ENCODE measurements around the gene BTG2.

The BTG2 gene

DNA sequence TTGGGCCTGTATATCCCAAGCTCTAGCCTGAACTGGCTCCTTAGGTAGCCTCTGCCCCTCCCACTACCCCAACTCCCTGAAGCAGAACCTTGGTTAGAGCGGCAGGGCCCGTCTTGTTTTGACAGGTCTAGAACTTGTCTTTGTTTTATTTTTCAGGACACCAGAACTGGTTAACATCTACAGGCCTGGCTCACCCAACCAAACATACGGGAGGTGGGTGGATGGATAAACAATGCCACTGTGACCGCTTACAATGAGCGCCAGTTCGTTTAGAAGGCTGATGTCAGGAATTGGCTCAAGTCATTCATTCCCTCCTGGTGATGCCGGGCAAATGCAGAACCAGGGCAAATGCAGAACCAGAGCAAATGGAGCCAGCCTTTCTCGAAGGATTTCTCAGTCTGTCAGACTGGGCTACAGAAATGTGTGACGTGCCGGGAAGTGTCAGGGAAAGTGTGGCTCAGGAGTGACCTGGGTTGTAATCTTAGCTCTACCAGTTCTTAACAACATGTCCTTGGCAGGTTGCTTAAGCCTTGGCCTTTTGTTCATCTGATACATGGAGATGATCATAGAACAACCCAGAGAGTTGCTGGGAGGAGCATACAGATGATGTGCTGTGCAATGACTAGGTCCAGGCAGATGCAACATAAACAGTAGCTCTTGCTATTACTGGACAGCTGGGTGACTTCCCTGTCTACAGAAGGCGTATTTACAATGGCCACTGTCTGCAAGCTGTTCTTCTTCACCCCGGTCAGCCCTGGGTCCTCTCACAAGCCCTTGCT is 30.5 kb upstream of the BTG2 start:
- in situ Hi-C loops (cut with HindIII; ENCODE audit: low sequenced_read_pairs), result loop anchor here (25.0 kb wide), 2 partner anchors 163 to 212 kb away; no protein-coding TSS in a partner anchor

DNA sequence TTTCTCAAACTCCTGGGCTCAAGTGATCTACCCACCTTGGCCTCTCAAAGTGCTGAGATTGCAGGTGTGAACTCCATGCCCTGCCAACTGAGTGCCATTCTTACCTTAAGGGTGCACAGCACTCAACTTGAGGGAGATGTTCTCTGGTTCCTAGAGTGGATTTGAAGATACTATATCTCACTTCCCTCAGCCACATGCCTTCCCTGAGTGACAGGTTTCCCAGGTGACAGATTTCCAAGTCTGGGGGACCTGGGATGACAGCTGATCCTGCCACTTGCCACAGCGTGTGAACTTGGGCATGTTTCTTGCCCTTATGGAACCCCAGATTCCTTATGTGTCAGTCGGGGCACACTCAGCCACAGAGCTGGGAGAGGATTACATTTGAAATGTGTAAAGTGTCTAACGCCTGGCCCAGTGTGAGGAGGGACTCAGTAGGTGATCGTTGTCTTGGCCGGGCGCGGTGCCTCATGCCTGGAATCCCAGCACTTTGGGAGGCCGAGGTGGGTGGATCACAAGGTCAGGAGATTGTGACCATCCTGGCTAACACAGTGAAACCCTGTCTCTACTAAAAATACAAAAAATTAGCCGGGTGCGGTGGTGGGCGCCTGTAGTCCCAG is 29.6 kb upstream of the BTG2 start:
- in situ Hi-C loops (cut with HindIII; ENCODE audit: low sequenced_read_pairs), result no loop called here

DNA sequence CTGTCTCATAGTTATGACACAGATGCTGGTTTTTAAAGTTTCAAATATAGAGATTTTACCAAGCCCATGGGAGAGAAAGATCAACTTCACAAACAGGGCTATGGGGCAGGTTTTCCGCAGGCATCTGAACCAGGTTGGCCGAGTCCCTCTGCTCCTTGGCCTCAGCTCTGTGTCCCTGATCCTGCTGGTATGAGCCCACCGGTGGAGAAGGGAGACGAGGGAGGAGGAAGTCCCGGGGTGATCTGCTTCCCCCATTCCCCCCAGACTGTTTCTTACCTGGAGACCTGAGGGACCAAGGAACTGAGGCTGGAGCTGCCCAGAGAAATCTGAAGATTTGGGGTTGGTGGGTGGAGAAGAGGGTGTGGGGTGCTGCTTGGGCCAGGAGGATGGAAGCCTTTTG is 28.9 kb upstream of the BTG2 start:
- in situ Hi-C loops (cut with HindIII; ENCODE audit: low sequenced_read_pairs), result no loop called here

DNA sequence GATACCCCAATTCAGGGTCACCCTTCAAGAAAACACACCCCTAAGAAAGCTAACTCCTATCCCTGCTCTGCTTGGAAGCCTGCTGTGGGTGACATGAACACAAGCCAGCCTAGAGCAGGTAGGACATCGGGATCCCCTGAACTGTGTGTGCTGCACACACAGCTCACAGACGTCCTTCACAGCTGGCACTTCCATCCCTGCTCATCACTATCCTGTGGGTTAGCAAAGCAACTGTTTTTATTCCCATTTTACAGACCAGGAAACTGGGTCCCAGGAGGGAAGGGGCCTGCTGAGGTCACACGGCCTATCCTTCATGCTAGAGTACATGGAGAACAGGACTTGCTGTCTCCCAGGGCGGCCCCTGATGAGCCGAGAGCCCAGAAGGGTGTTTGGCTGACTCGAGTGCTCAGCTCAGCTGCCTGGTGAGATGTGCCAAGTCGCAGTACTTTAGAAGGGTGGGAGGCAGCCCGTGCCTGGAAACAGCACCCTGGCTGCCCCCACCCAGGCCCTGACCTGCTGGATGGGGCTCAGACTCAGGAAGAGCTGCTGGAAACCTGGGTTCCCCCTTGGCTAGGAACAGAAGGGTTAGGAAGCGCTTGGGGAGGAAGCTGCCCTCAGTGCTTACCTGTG is 28.3 kb upstream of the BTG2 start:
- in situ Hi-C loops (cut with HindIII; ENCODE audit: low sequenced_read_pairs), result no loop called here

DNA sequence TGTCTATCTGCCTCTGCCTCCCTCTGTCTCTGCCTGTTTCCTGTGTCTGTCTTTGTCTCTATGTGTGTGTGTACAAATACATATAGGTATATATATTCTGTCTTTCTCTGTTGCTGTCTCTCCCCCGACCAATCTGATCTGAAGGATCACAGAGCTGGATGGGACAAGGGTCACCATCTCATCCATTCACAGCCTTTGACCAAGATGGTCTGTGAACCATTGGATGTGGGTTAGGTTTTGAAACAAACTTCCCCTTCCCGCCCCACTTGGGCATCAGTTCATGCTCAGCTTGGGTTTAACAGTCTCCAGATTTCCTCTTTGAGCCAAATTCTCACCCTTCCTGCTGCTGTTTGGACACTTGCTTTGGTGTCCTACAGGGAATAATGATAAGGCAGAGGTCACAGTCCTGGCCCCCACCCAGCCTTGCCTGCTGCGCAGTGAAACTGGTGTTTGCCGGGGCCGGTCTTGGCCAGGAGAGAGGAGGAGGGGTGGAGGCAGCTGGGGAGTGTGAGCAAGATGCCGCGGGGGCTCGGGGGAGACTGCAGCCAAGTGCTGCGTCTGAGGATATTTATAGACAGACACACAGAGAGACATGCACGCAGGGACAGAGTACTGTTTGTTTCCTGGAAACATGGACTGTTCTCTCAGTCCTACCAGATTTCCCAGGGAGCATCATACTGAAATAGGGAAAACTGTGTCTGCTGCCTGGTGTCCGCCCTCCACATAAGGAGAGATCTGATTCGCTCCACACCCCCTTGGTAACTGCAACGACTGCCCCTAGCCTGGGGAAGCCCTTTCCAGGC is 27.0 kb upstream of the BTG2 start:
- in situ Hi-C loops (cut with HindIII; ENCODE audit: low sequenced_read_pairs), result no loop called here

DNA sequence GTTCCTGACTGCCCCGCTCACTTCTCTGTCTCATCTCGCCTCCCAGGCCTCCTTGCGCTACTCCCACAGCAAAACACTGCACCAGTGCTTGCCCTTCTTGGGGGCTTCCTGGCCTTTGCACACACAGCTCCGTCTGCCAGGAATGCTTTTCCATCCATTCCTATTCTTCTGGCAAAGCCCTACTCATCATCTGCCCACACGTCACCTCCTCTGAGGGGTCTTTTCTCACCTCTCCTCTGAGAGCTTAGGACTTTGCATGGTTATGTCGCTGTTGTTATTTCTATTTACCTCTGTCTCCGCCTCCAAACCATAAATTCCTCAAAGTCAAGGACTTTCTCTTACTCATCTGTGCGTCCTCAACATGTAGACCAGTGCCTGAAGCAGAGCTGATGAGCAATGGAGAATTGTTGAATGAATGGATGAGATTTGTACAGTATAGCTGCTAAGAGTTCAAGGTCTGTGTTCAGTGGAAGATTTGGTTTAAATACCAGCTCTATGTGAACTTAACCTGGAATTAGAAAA is 26.4 kb upstream of the BTG2 start:
- in situ Hi-C loops (cut with HindIII; ENCODE audit: low sequenced_read_pairs), result no loop called here

DNA sequence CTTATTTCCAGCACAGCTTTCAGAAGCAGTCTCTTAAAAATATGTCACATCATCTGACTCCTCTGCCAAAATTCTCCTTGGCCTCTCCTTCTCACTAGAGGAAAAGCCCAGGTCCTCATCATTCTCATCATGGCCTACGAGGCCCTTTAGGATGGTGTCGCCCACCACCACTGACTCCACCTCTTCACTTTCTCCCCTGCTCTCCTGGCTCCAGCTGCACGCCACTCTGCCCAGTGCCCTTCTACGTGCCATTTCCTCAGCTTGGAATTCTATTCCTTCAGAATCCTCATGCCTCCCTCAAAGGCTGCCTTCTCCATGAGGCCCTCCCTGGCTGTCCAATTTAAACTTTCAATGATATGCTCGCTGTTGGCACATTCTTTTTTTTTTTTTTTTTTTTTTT is 25.3 kb upstream of the BTG2 start:
- in situ Hi-C loops (cut with HindIII; ENCODE audit: low sequenced_read_pairs), result no loop called here

DNA sequence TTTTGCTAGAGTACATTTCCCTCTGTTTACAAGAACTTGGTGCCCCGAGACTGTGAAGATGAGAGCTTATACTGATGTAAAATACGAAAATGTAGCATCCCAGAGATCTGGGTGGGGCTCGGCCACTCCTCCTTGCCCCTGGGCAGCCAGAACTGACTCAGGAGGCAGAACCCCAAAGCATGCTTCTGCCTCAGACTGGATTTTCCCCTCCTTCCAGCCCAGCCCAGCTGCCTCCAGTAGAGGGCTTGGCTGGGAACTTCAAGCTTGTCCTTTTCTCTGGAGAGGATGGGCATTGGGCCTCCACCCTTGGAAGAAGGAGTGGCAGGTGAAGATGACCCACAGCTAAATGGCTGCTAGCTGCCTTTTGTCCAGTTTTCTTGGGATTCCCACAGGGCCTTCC is 24.3 kb upstream of the BTG2 start:
- in situ Hi-C loops (cut with HindIII; ENCODE audit: low sequenced_read_pairs), result no loop called here

DNA sequence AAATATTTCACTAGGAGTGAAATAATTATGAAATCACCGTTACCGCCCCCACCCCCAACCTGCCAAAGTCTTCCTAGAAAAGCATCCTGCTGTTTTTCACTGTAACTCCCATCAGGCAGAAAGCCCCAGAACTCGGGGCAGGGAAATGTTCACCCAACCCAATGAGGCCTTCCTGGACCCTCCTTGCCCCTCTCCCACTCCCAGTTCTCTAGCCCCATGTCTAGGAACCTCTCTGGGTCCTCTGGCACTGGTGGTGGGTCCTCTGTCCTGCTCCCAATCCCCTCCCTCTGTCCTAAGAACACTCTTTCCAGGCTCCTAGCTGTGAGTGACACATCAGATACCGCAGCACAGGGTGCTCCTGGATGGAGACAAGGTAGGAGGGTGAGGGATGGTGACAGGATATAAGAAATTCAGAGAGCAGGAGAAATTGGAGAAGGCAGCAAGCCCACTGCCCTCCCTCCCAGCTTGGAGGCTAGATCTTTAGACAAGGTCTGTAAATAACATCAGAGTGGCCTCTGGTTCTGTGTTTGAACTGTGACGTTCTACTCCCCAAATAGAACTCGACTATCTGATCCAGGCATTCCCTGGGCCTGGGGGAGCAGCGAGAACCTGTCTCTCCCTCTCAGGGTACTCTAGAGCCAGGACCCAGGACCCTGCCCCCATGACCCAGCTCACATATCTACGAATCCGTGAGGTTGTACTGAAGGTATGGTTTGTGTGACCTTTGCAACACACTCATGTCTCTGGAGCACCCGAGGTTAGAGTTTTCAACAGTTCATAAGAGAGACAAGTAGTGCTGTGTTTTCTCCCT is 23.3 kb upstream of the BTG2 start:
- in situ Hi-C loops (cut with HindIII; ENCODE audit: low sequenced_read_pairs), result no loop called here

DNA sequence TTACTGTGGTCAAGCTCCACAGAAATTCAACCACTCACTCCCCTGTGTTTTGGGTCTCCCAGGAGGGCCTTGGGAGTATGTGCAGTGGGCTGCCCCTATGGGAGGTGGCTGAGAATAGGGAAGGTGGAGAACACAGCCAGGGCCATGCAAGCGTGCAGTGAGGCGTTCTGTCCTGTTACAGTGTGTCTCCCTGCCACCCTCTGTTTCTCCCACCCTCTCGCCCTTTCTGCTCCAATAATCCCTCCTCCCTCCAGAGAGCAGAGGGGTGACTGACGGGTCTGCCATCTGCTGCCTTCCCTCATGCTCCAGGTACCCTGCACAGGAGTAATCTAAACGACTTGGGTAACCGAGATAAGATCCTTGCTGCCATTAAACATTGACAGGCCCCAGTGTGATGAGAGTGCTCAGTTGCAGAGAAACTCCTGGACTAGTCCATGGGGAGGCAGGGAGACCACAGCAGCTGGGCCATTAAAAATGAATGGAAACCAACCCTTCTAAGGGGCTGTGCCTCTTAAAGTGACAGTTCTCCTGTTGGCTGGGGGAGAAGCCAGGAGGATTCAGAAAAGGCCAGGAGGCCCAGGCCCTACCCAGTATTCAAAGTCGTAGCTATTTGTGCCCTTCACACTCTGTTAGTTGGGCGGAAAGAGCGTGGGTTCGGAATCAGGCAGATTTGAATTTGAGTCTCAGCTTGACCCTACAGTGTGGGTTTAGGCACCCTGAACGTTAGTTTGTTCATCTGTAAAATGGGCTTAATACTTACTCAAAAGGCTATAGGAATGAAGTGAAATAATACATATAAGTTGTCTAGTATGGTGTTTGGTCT is 22.4 kb upstream of the BTG2 start:
- in situ Hi-C loops (cut with HindIII; ENCODE audit: low sequenced_read_pairs), result no loop called here

DNA sequence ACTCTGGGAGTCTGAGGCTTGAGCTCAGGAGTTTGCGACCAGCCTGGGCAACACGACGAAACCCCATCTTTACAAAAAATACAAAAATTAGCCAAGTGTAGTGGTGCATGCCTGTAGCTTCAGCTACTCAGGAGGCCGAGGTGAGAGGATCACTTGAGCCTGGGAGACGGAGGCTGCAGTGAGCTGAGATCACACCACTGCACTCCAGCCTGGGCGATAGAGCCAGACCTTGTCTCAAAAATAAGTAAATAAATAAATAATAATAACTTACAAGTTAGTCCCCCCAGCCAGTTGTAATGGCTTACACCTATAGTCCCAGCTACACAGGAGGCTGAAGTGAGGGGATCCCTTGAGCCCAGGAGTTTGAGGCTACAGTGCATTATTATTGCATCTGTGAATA is 21.7 kb upstream of the BTG2 start:
- in situ Hi-C loops (cut with HindIII; ENCODE audit: low sequenced_read_pairs), result no loop called here

DNA sequence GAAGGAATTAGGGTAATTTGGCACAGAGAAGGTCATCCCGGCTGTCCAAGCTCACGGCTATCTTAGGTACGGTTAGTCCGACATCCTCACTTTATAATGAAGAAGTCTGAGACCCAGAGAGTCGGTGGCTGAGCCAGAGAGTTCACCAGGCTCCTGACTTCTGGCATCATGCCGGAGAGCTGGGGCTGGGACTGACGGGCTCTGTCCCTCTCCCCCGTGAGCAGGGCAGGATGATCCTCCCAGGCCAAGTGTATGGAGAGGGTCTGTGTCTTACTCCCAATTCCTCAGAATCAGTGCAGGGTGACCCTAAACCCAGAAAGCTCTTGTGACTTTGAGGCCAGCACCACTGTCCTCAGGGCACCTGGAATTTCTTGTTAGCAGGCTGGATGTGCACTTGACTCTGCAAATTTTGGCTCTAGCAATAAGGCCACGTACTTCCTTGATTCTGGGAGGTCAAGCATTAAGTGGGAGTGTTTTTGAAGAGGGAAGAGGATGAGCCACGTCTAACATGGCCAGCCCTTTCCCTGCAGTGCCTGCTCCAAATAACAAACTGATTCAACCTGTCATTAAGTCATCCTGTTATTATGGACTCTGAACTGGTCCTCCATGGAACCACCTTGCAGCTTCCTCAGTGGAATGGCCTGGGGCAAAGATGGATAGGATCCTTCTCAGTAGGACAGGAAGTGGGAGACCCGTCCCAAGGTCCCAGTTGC is 20.8 kb upstream of the BTG2 start:
- in situ Hi-C loops (cut with HindIII; ENCODE audit: low sequenced_read_pairs), result no loop called here

DNA sequence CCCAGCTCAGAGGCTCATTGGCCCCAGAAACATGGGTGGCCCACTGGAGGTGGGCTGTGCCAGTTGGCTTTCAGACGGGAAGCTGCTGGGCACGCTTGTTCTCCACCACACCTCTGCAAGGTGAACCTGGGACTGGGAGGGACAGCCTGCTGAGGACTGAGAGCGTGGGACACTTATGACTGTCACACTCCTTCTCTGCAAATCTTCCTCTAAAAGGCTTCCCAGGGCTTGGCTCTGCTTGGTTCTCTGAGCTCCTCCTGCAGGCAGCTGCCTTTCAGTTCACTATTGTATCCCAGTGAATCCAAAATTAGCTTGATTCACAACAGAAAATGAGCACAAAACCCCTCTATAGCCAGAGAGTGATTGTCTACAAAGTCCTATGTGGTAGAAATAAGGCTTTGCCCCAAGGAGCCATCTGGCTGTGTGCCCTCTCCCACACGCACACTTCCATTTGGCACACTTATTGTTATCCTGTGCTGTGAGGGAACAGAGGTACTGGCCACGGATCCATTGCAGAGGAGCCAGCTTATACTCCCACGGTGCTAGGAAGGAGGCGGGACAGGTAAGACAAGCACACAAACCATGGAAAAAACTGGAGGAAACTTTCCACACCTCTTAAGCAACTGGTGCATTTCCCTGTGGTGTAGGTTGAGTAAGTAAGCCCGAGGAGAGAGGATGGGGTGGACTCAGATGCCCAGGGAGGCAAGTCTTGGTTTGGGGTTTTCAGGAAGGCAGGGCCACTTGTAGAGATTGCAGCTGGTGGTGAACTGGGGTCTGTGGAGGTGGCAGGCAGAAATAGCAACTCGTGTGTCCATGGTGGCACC is 18.9 kb upstream of the BTG2 start:
- in situ Hi-C loops (cut with HindIII; ENCODE audit: low sequenced_read_pairs), result no loop called here

DNA sequence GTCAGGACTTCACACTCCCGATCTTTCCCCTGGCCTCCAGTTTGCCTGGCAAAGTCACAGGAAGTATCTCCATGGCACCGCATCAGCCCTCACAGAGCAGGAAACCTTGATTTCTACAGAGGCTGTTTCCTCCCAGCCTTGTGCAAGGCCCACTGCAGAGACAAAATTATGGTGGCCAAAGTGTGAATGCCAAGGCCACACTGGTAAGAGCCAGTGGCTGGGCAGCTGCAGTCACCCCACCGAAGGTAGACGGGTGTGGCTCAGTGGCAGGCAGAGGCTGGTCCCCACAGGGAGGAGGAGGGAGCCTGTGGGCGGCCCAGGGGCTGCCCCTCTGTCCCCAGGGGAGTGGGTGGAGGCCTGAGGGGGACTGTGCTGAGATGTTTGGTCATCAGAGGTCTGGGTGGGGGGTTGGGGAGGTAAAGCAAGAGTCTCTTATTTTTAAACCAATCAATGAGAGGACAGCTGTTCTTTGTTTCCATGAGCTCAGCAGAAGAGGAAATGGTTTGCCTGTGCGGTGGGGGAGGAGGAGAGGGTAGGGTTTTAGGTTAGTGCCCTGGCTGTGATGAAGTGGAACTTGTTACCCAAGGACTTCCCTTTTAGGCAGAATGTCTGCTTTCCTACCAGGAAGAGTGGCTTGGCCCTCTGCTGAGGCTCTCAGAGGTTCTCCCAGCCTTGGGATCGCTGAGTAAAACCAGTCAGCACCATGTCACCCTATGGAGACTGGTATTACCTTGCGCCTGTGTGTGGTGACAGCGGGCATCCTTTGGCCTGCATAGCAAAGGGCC is 18.0 kb upstream of the BTG2 start:
- in situ Hi-C loops (cut with HindIII; ENCODE audit: low sequenced_read_pairs), result no loop called here

DNA sequence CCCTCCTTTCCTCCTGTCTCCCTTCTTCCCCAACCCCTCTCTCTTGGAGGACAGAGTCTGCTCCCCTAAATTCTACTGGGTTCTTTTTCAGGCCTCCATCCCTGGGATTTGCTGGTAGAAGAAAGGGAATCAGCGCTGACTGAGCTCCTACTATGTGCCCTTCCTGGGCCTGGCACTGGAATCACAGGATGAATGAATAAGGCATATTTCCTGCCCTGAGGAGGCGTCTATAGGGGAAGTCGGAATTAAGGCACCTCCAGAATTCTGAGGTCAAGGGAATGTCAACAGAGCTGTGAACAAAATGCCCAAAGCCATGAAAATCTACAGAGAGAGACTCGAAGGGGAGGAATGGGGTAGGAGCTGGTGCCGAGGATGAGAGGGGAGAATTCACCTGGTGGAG is 17.4 kb upstream of the BTG2 start:
- in situ Hi-C loops (cut with HindIII; ENCODE audit: low sequenced_read_pairs), result no loop called here

DNA sequence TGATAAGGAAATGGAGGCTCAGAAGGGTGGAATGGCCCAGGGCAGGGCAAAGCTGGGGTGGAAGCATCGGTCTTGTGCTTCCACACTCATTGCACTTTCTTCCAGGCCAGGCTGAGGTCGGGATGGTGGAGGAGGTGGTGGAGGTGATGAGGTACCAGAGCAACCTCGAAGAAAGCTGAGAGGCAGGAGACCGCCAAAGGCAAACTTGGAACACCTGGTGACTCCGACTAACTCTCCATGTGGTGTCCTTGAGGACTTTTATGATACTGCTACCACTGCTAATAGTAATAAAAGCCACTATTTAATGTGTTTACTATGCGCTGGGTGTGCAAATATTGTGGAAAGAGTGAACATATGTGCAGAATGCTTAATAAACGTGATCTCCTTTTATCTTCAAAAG is 16.9 kb upstream of the BTG2 start:
- in situ Hi-C loops (cut with HindIII; ENCODE audit: low sequenced_read_pairs), result no loop called here

DNA sequence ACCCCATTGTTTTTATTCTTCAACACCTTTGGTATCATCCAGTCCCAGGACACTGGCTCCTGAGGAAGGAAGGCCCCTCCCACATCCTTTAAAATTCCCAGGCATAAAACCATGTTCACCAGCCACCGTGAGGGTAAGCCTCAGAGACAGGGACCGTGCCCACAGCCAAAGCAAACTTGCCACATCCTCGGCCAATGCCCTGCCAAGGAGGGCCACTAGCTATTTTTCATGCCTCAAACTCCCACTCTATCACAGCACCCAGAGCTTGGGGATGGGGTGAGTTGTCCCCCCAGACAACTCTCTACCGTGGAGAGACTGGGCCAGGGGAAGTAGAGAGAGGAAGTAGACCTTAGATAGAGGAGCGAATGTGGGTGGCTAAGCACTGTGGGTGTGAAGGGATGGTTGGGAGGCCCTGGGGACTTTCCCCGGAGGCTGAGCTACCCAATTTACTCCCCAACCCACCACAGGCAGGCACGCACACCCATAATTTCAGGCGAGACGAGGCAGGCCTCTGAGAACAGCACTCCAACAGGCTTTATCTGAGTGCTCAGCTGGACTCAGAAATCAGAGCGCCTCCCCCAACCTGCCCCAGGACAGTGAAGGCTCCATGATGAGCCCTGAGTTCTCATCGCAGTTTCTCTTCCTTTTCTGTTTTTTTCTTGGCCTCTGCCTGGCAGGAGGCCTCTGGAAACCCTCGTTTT is 15.9 kb upstream of the BTG2 start:
- in situ Hi-C loops (cut with HindIII; ENCODE audit: low sequenced_read_pairs), result no loop called here
